GM19043 (cell line): ENCODE data around the gene TSPEAR.
"Not testable (repeated sequence)": the region's sequence is repeated elsewhere in the genome, so short reads cannot be mapped to it uniquely, and the experiment has no call there.

Source experiments
- ATAC-seq: cut with Tn5 transposase; IDR thresholded peaks from one replicate; pipeline ENCODE4 v1.9.1; 2021; ENCODE audit warnings: low read depth; ENCODE audit not compliant: unreplicated experiment

The TSPEAR gene

DNA sequence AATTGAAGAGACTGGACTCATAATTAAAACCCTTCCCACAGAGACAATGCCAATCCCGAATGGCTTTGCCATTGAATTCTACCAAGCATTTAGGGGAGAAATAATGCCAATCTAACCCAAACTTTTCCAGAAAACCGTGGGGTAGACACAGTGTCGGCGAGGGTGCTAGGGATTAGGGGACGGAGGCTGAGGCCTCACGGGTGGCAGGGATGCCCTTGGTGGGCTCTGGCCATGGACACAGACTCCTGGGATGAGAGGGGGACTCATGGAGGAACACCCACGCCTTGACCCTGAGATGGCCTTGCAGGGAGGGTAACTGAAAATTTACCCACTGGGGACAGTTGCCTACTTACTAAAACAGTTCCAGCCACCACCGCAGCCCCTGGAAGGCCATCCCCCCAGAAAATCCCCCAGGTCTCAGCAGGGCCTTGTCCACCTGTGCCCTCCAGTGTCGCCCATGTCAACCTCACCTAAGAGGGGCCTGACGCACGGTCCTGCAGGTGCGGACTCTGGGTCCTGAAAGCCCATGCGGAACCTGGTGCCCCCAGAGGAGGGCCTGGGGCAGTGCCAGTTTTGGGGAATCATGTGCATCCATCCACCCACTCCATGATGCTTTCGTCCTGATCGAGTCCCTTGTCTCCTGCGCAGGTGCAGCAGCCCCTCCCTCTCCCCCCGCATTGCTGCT is 132.9 kb downstream of the TSPEAR start:
- no peak for ATAC-seq

DNA sequence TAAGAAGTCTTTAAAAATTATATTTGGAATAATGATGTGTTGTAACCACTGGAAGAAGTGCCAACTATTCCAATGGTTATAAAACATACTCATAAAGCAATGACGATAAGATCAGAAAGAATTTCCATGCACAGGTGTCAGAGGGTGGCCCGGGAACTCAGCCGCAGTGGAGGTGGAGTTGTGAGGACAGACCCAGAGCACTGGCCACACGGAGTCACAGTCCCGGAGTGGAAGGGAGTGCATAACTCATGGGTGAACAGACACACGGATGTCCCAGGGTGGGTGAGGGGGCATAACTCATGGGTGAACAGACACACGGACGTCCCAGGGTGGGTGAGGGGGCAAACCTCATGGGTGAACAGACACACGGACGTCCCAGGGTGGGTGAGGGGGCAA is 135.3 kb downstream of the TSPEAR start:
- ATAC-seq: no peak

DNA sequence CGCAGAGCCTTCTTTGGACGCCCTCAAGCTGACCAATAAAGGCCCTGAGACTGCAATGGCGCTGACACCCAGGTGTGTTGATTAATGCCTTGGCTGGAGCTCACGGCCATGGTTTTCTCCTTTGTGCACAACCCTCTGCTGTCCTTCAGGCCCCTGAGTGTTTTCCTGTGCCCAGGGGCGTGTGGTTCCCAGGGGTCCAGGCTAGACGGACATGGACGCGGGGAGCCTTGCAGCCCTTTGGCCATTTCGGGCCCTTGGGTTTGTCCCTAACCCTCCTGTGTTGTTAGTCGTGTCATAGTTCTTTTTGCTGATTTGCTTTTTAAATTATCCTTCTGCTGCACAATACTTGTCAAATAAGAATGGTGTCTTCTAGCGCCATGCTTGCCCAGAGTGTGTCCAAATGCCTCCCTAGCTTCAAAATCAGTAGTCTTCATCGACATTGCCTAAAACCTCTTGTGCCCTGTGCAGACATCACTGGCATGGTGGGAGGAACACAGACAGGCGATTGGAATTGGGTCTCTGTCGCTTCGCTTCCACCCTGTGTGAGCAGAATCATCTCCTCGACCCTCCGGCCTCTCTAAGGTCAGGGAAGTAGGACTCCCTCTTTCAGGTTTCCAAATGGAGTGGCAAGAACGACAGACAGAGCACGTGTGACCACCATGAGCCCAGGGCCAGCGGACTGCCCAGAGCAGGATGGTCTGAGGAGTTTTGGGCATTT is 135.9 kb downstream of the TSPEAR start:
- ATAC-seq: no peak

DNA sequence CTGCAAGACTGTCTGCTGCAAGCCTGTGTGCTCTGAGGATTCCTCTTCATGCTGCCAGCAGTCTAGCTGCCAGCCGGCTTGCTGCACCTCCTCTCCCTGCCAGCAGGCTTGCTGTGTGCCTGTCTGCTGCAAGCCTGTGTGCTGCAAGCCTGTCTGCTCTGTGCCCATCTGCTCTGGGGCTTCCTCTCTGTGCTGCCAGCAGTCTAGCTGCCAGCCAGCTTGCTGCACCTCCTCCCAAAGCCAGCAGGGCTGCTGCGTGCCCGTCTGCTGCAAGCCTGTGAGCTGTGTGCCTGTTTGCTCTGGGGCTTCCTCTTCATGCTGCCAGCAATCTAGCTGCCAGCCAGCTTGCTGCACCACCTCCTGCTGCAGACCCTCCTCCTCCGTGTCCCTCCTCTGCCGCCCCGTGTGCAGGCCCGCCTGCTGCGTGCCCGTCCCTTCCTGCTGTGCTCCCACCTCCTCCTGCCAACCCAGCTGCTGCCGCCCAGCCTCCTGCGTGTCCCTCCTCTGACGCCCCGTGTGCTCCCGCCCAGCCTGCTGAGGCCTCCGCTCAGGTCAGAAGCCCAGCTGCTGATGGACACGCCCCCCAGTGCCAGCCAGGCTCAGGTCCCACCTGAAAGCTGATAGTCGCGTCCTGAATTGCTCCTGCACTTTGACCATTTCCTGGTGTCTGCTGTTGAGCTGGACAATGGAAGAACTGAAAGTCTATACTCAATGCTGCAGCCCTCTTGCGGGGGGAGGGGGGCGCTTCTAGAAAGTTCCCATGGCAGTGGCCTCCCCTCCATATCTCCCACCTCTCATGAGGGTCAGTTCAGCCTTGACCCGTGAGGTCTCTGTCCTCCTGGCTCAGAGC is 136.7 kb downstream of the TSPEAR start:
- no peak for ATAC-seq

DNA sequence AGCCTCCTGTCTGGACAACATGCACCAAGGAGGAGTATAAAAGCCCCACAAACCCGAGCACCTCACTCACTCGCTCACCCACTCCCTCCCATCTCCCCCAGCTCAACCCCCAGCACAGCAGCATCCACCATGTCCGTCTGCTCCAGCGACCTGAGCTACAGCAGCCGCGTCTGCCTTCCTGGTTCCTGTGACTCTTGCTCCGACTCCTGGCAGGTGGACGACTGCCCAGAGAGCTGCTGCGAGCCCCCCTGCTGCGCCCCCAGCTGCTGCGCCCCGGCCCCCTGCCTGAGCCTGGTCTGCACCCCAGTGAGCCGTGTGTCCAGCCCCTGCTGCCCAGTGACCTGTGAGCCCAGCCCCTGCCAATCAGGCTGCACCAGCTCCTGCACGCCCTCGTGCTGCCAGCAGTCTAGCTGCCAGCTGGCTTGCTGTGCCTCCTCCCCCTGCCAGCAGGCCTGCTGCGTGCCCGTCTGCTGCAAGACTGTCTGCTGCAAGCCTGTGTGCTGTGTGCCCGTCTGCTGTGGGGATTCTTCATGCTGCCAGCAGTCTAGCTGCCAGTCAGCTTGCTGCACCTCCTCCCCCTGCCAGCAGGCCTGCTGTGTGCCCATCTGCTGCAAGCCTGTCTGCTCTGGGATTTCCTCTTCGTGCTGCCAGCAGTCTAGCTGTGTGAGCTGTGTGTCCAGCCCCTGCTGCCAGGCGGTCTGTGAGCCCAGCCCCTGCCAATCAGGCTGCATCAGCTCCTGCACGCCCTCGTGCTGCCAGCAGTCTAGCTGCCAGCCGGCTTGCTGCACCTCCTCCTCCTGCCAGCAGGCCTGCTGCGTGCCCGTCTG is 137.5 kb downstream of the TSPEAR start, which contains the start of gene KRTAP10-4:
Gene KRTAP10-4, plus strand, starts transcription at position 100 of the 827 bp plus-strand sequence. Its CDS starts 30 bp downstream, at position 130.
- not testable (repeated sequence) for ATAC-seq

DNA sequence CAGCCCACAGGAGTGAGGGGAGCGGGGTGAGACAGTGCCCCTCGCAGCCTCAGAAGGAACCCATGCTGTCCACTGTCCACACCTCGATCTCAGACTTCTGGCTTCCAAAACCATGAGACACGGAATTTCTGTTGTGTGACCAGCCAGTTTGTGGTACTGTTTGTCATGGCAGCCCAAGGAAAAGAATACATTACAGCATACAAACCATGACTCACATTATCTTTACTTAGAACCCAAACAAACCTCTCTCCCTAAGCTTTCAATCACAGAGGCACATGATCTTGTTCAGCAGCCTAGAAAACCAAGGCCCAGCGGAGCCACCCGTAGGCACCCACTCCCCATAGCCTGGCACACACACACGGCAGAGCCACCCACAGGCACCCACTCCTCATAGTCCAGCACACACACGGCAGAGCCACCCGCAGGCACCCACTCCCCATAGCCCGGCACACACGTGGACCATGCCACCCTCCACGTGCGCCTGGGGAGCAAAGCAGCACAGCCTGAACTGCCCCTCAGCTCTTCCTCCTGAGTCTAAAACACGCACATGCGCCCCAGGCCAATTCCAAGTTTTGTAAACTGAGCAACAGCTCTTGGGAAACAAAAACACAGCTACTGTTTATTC is 138.3 kb downstream of the TSPEAR start:
- ATAC-seq: no peak

DNA sequence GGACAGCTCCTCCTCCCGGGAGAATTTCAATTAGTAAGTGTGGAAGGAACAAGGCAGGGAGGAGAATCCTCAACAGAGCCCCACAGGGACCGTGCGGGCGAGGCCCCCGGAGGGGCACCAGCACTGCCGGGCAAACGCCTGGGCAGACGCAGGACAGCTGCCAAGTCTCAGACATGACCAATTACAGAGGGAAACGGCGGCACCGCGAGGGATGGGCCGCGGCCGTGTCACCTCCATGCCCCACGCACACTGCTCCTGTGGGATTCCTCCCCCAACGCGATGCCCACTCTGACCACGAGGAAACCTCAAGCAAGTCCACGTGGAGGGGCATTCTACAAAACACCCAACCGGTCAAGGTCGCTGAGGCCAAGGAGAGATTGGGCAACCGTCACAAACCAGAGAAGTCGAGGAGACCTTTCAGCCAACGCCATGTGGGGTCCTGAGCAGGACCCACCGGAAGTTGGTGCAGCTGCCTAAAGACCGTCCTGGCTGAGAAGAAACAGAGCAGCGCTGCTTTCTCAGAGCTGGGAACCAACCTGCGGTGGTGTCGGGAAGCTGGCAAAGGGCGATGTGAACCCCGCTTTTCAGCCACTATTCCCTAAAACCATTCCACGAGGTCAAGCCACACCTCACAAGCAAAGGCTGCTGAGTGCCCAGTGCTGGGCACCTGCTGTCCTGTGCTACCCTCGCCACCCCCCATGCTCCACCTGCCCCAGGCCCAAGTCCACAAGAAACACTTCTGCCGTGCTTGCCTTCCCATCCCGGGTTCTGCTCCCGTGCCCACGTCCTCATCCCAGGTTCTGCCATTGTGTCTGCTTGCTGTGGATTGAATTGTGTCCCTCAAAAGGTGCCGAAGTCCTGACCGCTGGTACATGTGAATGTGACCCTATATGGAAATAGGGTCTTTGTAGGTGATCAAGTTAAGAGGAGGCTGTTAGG is 139.3 kb downstream of the TSPEAR start:
- ATAC-seq: no peak

DNA sequence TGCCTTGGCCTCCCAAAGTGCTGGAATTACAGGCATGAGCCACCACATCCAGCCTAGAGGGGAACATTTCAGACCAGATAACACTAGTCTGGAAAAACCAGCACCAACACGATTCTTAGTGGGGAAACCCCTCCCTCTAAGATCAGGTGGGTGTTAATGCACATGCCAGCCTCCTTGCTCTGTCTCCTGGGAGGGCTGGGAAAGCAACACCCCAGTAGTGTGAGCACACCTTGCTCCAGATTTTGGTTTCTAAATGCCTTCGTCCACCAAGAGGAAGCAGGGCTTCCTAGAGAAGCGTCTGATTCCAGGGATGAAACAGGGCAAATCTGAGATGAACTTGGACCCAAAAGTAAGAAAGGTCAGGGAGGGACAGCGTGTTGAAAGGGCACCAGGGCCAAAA is 140.1 kb downstream of the TSPEAR start:
- ATAC-seq: no peak

DNA sequence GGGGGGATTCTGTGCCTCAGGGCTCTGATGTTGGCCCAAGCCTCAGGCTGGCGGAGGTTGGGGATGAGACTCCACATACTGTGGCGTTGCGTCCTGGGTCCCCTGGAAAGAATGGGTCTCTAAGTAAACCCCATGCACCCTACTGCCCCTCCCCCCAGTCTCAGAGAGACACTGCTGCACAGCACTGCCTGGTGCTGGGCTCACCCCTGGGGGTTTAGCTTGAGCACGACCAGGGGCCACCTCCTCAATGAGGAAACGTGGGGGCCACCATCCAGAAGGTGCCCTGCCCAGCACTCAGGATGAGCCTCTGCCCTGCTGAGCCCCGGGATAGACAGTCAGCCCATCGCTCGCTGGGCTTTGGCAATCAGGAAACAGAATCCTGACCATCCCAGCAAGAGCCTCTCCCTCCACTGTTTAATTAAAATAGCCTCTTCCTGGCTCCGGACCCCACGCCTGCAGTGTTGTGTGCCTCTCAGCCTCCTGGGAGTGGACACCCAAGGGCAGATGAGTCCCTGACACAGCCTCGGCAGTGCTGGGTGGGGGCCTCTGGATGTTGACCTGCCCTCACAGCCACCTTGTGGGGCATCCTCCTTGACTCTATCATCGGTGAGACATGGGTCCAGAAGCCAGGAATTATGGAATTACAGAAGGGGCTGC is 141.4 kb downstream of the TSPEAR start:
- no peak for ATAC-seq

DNA sequence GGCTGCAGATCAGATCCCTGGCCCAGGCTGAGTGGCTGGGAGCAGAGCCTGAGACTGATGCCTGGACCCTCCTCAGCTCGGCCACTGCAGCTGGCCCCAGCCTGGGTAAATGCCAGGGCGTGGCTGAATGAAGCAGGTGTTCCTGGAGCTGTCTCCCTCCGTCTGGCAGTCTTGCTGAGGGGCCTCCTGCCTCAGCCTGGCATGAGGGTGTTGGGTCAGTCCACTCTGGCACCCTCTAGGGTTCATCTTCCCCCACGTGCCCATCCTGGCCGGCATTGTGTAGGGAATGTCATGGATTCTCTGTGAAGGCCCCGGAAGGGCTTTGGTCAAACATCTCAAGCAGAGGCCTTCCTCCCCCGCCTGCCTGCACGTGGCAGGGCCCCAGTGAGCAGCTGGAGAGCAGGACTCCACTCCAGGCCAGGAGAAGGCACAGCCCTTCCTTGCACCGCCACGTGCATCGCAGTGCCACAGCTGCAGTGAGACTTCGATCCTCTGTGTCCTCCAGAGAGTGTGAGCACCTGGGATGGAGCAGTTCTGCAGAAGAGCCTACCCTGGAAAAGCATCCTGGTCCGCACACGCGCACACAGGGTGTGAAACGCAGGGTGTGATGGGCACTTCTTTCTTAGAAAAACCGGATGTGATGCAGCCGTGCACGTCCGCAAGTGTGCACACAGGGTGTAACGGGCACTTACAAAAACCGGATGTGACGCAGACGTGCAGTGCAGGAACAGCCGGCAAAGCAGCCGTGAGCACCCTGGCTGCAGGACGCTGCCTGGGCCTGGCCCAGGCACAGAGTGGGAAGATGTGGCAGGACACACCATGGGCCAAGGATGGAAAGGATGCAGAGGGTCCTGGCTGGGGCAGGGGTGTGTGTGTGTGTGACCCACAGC is 142.5 kb downstream of the TSPEAR start:
- no peak for ATAC-seq

DNA sequence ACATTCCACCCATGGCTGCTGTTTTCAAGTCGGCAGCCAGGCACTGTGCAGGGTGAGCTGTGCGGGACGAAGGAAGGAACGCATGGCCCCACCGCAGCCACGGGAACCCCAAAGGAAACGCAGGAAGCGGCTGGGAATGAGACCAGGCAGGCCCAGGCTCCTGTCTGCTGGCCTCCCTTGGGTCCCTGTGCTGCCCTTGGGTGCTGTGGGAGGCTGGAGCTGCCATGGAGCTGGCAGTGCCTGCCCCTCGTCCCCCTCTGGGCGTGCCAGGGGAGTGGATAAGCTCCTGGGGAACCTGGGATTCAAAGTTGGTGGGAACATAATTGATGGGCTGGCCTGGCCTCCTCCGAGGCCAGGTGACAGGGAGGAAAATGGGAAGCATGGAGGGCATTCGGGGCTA is 143.1 kb downstream of the TSPEAR start:
- ATAC-seq: no peak

DNA sequence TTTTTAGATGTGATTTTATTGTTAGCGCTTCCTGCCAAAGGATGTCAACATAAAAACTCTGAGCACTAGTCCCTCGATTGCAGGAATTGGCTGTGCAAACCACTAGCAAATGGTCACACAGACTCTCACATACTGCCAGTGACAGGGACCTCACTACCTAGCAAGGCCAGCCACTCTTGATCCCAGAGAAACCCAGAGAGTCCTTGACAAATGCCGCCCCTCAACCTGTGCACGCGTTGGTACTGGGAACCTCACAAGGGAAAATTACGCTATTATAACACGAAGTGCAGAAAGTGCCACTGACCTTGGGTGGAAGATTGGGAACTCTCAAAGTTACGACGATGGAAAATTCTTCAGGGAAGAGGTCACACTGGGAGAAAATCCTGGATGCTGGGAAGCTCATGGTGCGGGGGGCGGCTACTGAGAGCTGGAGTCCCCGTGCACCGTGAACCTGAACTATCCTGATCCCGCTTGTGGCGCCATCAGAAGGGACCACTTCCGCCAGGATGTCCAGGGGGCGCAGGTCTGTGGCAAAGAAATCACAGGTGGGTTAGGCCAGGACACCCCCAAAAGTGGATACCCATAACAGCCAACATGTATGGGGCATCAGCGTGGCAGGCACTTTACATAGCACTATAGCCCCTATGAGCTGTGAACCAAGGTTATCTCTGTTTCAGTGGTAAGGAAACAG is 143.7 kb downstream of the TSPEAR start:
- no peak for ATAC-seq

DNA sequence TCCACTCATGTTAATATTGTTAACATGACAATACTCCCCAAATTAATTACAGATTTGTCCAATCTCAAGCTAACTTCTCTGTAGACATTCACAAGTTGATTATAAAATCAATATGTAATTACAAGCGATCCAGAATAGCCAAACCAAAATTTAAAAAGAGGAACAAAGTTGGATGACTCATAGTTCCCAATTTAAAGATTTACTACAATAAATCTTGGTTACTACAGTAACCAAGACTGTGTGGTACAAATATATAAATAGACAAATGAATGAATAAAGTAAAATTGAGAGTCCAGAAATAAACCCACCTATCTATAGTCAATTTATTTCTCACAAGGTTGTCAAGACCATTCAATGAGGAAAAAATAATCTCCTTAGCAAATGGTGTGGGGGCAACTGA is 145.0 kb downstream of the TSPEAR start:
- ATAC-seq: no peak

DNA sequence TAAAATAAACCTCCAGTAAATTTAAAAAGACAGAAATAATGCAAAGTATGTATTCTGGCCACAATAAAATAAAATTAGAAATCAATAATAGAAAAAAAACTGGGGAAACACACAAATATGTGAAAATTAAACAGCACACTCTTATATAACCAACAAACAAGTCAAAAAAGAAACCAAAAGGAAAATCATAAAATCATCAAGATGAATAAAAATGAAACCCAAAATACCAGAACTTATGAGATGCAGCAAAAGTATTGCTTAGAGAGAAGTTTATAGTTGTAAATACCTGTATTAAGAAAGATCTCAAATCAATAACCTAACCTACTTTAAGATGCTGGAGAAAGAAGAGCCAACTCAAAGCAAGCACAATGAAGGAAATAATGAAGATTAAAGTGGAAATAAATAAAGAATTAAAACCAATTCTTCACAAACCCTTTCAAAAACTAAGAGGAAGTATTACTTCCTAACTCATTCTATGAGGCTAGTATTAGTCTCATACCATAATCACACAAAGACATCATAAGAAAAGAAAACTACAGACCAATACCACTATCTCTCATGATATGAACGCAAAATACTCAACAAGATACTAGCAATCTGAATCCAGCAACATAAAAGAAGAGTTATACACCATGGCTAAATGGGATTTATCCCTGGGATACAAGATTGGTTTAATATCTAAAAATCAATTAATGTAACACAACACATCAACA is 146.3 kb downstream of the TSPEAR start:
- ATAC-seq: no peak

DNA sequence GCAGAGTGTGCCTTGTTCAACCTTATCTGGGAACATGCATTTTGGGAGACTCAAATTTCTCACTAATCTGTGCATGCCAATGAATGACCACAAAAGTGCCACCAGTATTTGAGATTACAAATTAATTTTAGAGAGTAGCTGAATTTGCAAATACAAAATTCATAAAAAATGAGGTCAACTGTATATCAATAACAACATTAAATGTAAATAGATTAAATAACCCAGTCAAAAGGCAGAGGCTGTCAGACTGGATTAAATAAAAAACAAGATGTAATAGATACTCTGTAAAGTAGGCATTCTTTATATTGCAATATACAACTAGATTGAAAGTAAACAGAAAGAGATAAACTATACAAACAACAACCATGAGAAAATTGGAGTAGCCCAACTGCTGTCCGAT is 147.3 kb downstream of the TSPEAR start:
- ATAC-seq: no peak

DNA sequence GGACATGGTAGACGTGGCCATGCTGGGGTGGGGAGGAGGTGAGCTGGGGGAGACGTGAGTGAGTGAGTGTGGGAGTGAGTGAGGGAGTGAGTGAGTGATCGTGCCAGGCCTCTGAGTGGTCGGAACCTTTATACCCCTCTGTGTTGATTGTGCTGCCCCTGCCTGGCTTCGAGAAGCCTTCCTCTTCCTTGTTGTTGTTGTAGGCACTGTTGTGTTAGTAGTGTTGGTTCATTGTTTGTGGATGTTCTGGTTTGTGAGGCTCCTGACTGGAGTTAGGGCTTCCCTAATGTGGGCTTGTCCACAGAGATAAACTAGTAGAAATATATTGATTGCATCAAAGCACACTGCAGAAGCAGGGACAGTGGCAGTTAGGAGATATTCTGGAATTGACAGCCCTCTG is 152.7 kb downstream of the TSPEAR start, which contains the start of gene KRTAP10-3:
Gene KRTAP10-3, minus strand, starts transcription at position 101 of the 400 bp plus-strand sequence. Its CDS starts 80 bp downstream, at position 21.
- ATAC-seq: no peak
